GM23338 (cell line): ENCODE results near the gene ZNF516. TPM values are rescaled to one million over a fixed set of nuclear protein-coding genes. Genes with fewer than 3 reads are reported as not detected.

Experiments used
- ATAC-seq: fragments of 200-7000 bp; cut with Tn5 transposase; 3 replicates; pipeline ENCODE4 v1.9.1; 2020
- DNase-seq: peaks from one replicate; pipeline ENCODE4 v3.0.0-alpha.2; 2015; ENCODE audit warnings: low spot score
- H2AFZ ChIP-seq: fragments of 200-600 bp; sonication (generic); 2 replicates; pipeline ENCODE4 v1.8.0; 2016; ENCODE audit warnings: antibody characterized with exemption, mild to moderate bottlenecking, moderate library complexity
- H3F3A ChIP-seq: fragments of 200-600 bp; sonication (generic); replicated peaks from 2 replicates; pipeline ENCODE4 v1.8.0; 2017; ENCODE audit warnings: antibody characterized with exemption, mixed run types, low read depth
- H3K27ac ChIP-seq: fragments of 200-600 bp; sonication (generic); 2 replicates; pipeline ENCODE4 v1.6.1; 2016; ENCODE audit warnings: low read depth
- H3K27me3 ChIP-seq: fragments of 200-600 bp; sonication (generic); 2 replicates; pipeline ENCODE4 v1.8.0; 2016; ENCODE audit warnings: mild to moderate bottlenecking, mixed run types, moderate library complexity; ENCODE audit not compliant: insufficient read depth
- H3K36me3 ChIP-seq: fragments of 200-600 bp; sonication (generic); 2 replicates; pipeline ENCODE4 v1.8.0; 2016; ENCODE audit warnings: mild to moderate bottlenecking; ENCODE audit not compliant: insufficient read depth
- H3K4me1 ChIP-seq: fragments of 200-600 bp; sonication (generic); 2 replicates; pipeline ENCODE4 v1.8.0; 2016; ENCODE audit warnings: mild to moderate bottlenecking, moderate library complexity; ENCODE audit not compliant: insufficient read depth
- H3K4me2 ChIP-seq: fragments of 200-600 bp; sonication (generic); 2 replicates; pipeline ENCODE4 v1.7.1; 2017; ENCODE audit warnings: mixed run types
- H3K4me3 ChIP-seq: fragments of 200-600 bp; sonication (generic); 2 replicates; pipeline ENCODE4 v1.6.1; 2016; ENCODE audit warnings: mixed run types
- H3K79me2 ChIP-seq: fragments of 200-600 bp; sonication (generic); replicated peaks from 2 replicates; pipeline ENCODE4 v1.8.0; 2017; ENCODE audit warnings: mild to moderate bottlenecking; ENCODE audit not compliant: insufficient read depth
- H3K9me2 ChIP-seq: fragments of 200-600 bp; sonication (generic); 2 replicates; pipeline ENCODE4 v1.8.0; 2017; ENCODE audit not compliant: insufficient read depth
- H4K20me1 ChIP-seq: fragments of 200-600 bp; sonication (generic); replicated peaks from 2 replicates; pipeline ENCODE4 v1.8.0; 2017; ENCODE audit warnings: mild to moderate bottlenecking; ENCODE audit not compliant: insufficient read depth
- H3K27ac Mint-ChIP-seq: 2 replicates; pipeline ENCODE4 v1.8.0; 2020; ENCODE audit warnings: inconsistent platforms, mild to moderate bottlenecking, moderate library complexity, mixed read lengths
- H3K27me3 Mint-ChIP-seq: 3 replicates; pipeline ENCODE4 v1.8.0; 2022; ENCODE audit warnings: low read depth, mild to moderate bottlenecking, moderate library complexity, mixed read lengths, inconsistent platforms; ENCODE audit not compliant: insufficient read depth, poor library complexity
- H3K36me3 Mint-ChIP-seq: 3 replicates; pipeline ENCODE4 v1.8.0; 2021; ENCODE audit warnings: low read depth, mild to moderate bottlenecking, inconsistent platforms, moderate library complexity, mixed read lengths
- H3K4me1 Mint-ChIP-seq: 3 replicates; pipeline ENCODE4 v1.8.0; 2020; ENCODE audit warnings: mild to moderate bottlenecking, inconsistent platforms, mixed read lengths
- H3K4me3 Mint-ChIP-seq: 3 replicates; pipeline ENCODE4 v1.8.0; 2021; ENCODE audit warnings: moderate library complexity, mild to moderate bottlenecking, inconsistent platforms, mixed read lengths
- H3K9me3 Mint-ChIP-seq: 3 replicates; pipeline ENCODE4 v1.8.0; 2020; ENCODE audit warnings: moderate library complexity, mild to moderate bottlenecking, inconsistent platforms, mixed read lengths
- CREB1 ChIP-seq: fragments of 250-450 bp; sonication (Bioruptor Pico); IDR thresholded peaks from 2 replicates; pipeline ENCODE4 v1.5.0; 2020; ENCODE audit warnings: low read depth, mild to moderate bottlenecking, moderate library complexity
- ETS1 ChIP-seq: IDR thresholded peaks from 2 replicates; pipeline ENCODE4 v1.6.1; 2016; ENCODE audit warnings: antibody characterized with exemption
- EZH2 ChIP-seq: fragments of 200-600 bp; sonication (generic); IDR thresholded peaks from one replicate; pipeline ENCODE4 v1.8.0; 2017; ENCODE audit warnings: antibody characterized with exemption, mild to moderate bottlenecking, low read depth; ENCODE audit not compliant: unreplicated experiment
- EZH2phosphoT487 ChIP-seq: fragments of 200-600 bp; sonication (generic); IDR thresholded peaks from one replicate; pipeline ENCODE4 v1.8.1; 2018; ENCODE audit warnings: antibody characterized with exemption; ENCODE audit not compliant: unreplicated experiment
- NANOG ChIP-seq: IDR thresholded peaks from 2 replicates; pipeline ENCODE4 v1.6.1; 2016; ENCODE audit warnings: antibody characterized with exemption, borderline replicate concordance
- POLR2AphosphoS5 ChIP-seq: IDR thresholded peaks from 2 replicates; pipeline ENCODE4 v1.6.1; 2016; ENCODE audit warnings: antibody characterized with exemption, low read depth
- REST ChIP-seq: IDR thresholded peaks from one replicate; pipeline ENCODE4 v1.6.1; 2018; ENCODE audit warnings: antibody characterized with exemption; ENCODE audit not compliant: unreplicated experiment
- STAT1 ChIP-seq: IDR thresholded peaks from one replicate; pipeline ENCODE4 v1.6.1; 2016; ENCODE audit warnings: antibody characterized with exemption; ENCODE audit not compliant: unreplicated experiment
- ZNF114 ChIP-seq: fragments of 250-450 bp; sonication (Bioruptor Pico); IDR thresholded peaks from 2 replicates; pipeline ENCODE4 v1.5.0; 2020; ENCODE audit warnings: mild to moderate bottlenecking, moderate library complexity
- ZNF331 ChIP-seq: fragments of 250-450 bp; sonication (Bioruptor Pico); IDR thresholded peaks from 2 replicates; pipeline ENCODE4 v1.5.0; 2020; ENCODE audit warnings: low read depth, mild to moderate bottlenecking, moderate library complexity
- ZNF462 ChIP-seq: fragments of 250-450 bp; sonication (Bioruptor Pico); IDR thresholded peaks from 2 replicates; pipeline ENCODE4 v1.5.0; 2020; ENCODE audit warnings: mild to moderate bottlenecking, moderate library complexity
- polyA plus RNA-seq: library from polyadenylated mRNA; unstranded; fragments of >200 nt; fragmentation: Nextera tagmentation; extraction: Ambion mirVana; gene quantifications from 2 replicates; pipeline ENCODE4 v1.2.1, GENCODE V29; 2016
- total RNA-seq: library from RNA; depleted of rRNA; stranded (reverse); fragments of >200 nt; shearing (Covaris generic); gene quantifications from 2 replicates; pipeline ENCODE4 v1.2.3, GENCODE V29; 2014

Gene ZNF516
- total and polyA plus RNA-seq, 2 experiments from 2014 or later = 11.9 to 24.2 TPM

- TF ChIP-seq ETS1 (no peak), NANOG (no peak), CREB1 (CRISPR knock-in tag) (no peak), ZNF331 (CRISPR knock-in tag) (no peak), ZNF114 (CRISPR knock-in tag) (no peak), EZH2phosphoT487 (no peak), STAT1 (no peak), POLR2AphosphoS5 (no peak), EZH2 (no peak)
These were observed 89.8 kb downstream of the ZNF516 start (continued) for GRCh38 chr18:76405280-76405679.

GRCh38 chr18:76404345-76404831 lies 90.7 kb downstream of the ZNF516 start:
- Histone ChIP-seq H3K4me1 (0 out of 2 replicates have a peak, but pooled peaks cover under 1% of the 10 kb centered on the region), H3K4me2 (no peak overlapping the region), H4K20me1 (no peaks in the 10 kb centered on the region; the same call in 1 of the 2 replicates), H3K79me2 (no peaks in the 10 kb centered on the region), H3K36me3 (no peaks in the 10 kb centered on the region), H3K9me2 (no peaks in the 10 kb centered on the region), H2AFZ (no peak overlapping the region), H3K27me3 (no peaks in the 10 kb centered on the region), H3K4me3 (no peak overlapping the region), H3F3A (no peaks in the 10 kb centered on the region), H3K27ac (no peak overlapping the region)
- Mint-ChIP-seq H3K36me3 (0 out of 3 replicates have a peak, but pooled peaks cover 2% of the 10 kb centered on the region), H3K27me3 (peaks cover 8% of the 10 kb centered on the region), H3K4me3 (no peak overlapping the region; the same call in 2 of the 3 replicates), H3K4me1 (peaks cover 6% of the 10 kb centered on the region), H3K27ac (no peak overlapping the region), H3K9me3 (no peaks in the 10 kb centered on the region)
- no peak for ATAC-seq
- no peak for DNase-seq
- TF ChIP-seq ZNF331 (CRISPR knock-in tag) = no peak
- TF ChIP-seq ZNF462 (CRISPR knock-in tag) = no peak
- TF ChIP-seq POLR2AphosphoS5 = no peak
- TF ChIP-seq REST = no peak
- TF ChIP-seq ETS1 = no peak
- TF ChIP-seq CREB1 (CRISPR knock-in tag) = no peak
- TF ChIP-seq NANOG = no peak
- no peak for TF ChIP-seq EZH2phosphoT487
